MM.1S (cell line): Measurements from ENCODE around the gene SLCO4A1.

ENCODE experiments used
- DNase-seq: peaks from one replicate; pipeline ENCODE4 v3.0.0-alpha.2; 2015
- H2AFZ ChIP-seq: fragments of 300-600 bp; sonication (generic); 2 replicates; pipeline ENCODE4 v1.6.0; 2016; ENCODE audit warnings: antibody characterized with exemption, low read length
- H3F3A ChIP-seq: fragments of 300-600 bp; sonication (generic); 2 replicates; pipeline ENCODE4 v1.6.1; 2016; ENCODE audit warnings: mild to moderate bottlenecking, antibody characterized with exemption, low read length, moderate library complexity, mixed read lengths; ENCODE audit not compliant: insufficient read depth
- H3K27ac ChIP-seq: fragments of 300-600 bp; sonication (generic); 2 replicates; pipeline ENCODE4 v1.5.1; 2016; ENCODE audit warnings: mild to moderate bottlenecking, low read length
- H3K27me3 ChIP-seq: fragments of 300-600 bp; sonication (generic); replicated peaks from 2 replicates; pipeline ENCODE4 v1.6.0; 2016; ENCODE audit warnings: low read length; ENCODE audit not compliant: insufficient read depth
- H3K36me3 ChIP-seq: fragments of 300-600 bp; sonication (generic); replicated peaks from 2 replicates; pipeline ENCODE4 v1.6.1; 2016; ENCODE audit warnings: mild to moderate bottlenecking, low read length, mixed read lengths; ENCODE audit not compliant: insufficient read depth
- H3K4me1 ChIP-seq: fragments of 300-600 bp; sonication (generic); 2 replicates; pipeline ENCODE4 v1.6.1; 2016; ENCODE audit warnings: low read length, mixed read lengths
- H3K4me2 ChIP-seq: fragments of 300-600 bp; sonication (generic); 2 replicates; pipeline ENCODE4 v1.6.0; 2016; ENCODE audit warnings: low read depth, low read length
- H3K4me3 ChIP-seq: fragments of 300-600 bp; sonication (generic); 2 replicates; pipeline ENCODE4 v1.5.1; 2016; ENCODE audit warnings: low read length, mixed read lengths
- H3K79me2 ChIP-seq: fragments of 300-600 bp; sonication (generic); 2 replicates; pipeline ENCODE4 v1.6.1; 2016; ENCODE audit warnings: mixed run types, low read length, mixed read lengths
- H3K9ac ChIP-seq: fragments of 300-600 bp; sonication (generic); 2 replicates; pipeline ENCODE4 v1.6.1; 2016; ENCODE audit warnings: low read length, mixed read lengths
- H3K9me2 ChIP-seq: fragments of 300-600 bp; sonication (generic); replicated peaks from 2 replicates; pipeline ENCODE4 v1.6.1; 2016; ENCODE audit warnings: mild to moderate bottlenecking, low read length, mixed read lengths; ENCODE audit not compliant: insufficient read depth
- H3K9me3 ChIP-seq: fragments of 300-600 bp; sonication (generic); replicated peaks from 2 replicates; pipeline ENCODE4 v1.6.1; 2016; ENCODE audit warnings: mild to moderate bottlenecking, low read length, mixed read lengths; ENCODE audit not compliant: insufficient read depth
- H4K20me1 ChIP-seq: fragments of 300-600 bp; sonication (generic); 2 replicates; pipeline ENCODE4 v1.6.1; 2016; ENCODE audit warnings: mild to moderate bottlenecking, low read length, moderate library complexity, mixed read lengths; ENCODE audit not compliant: insufficient read depth
- EZH2 ChIP-seq: fragments of 300-600 bp; sonication (generic); optimal IDR thresholded peaks from 2 replicates; pipeline ENCODE3; 2017; ENCODE audit warnings: low read depth, mild to moderate bottlenecking, antibody characterized with exemption, low read length, mixed read lengths
- EZH2phosphoT487 ChIP-seq: fragments of 300-600 bp; sonication (generic); IDR thresholded peaks from 2 replicates; pipeline ENCODE4 v1.6.1; 2018; ENCODE audit warnings: antibody characterized with exemption, low read length
- TF ChIP-seq, protein P1 (sequence below): fragments of 300-600 bp; sonication (generic); IDR thresholded peaks from 2 replicates; pipeline ENCODE4 v1.5.1; 2016; ENCODE audit warnings: antibody characterized with exemption, low read length, mixed read lengths

SLCO4A1 gene

DNA sequence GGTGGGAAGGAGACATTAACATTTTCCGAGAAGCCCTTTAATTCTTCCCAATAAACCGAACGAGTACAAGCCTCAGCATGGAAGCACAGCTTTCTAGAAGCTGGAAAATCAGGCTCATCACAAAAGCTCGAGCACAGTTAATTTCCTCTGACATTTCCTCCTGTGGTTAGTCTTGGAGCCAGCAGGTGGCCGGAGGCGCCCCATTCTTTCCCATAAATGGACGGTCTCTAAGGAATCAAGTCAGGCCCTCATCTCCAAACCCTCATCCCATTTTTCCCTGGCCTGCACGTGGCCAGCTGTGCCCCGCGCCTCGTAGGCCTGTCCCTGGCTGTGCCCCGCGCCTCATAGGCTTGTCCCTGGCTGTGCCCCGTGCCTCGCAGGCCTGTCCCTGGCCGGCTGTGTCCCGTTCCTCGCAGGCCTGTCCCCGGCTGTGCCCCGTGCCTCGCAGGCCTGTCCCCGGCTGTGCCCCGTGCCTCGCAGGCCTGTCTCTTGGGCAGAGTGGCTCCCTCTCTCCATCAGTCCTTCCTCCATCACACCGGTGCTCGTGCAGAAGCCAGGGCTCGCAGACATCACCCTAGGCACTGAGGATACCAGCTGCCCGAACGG is 46.7 kb downstream of the SLCO4A1 start:
- Histone ChIP-seq H4K20me1 (no peaks in the 10 kb centered on the region), H3F3A (no peaks in the 10 kb centered on the region), H3K27ac (no peak overlapping the region), H3K4me2 (no peak overlapping the region), H3K9me2 (no peaks in the 10 kb centered on the region), H2AFZ (no peak overlapping the region), H3K27me3 (peaks cover 86% of the 10 kb centered on the region), H3K4me1 (no peaks in the 10 kb centered on the region), H3K9me3 (no peaks in the 10 kb centered on the region), H3K4me3 (no peak overlapping the region), H3K36me3 (no peaks in the 10 kb centered on the region), H3K79me2 (no peaks in the 10 kb centered on the region), H3K9ac (no peak overlapping the region)
- DNase-seq: no peak
- TF ChIP-seq EZH2phosphoT487 (no peak), EZH2 (no peak)
- TF ChIP-seq, protein P1, sequence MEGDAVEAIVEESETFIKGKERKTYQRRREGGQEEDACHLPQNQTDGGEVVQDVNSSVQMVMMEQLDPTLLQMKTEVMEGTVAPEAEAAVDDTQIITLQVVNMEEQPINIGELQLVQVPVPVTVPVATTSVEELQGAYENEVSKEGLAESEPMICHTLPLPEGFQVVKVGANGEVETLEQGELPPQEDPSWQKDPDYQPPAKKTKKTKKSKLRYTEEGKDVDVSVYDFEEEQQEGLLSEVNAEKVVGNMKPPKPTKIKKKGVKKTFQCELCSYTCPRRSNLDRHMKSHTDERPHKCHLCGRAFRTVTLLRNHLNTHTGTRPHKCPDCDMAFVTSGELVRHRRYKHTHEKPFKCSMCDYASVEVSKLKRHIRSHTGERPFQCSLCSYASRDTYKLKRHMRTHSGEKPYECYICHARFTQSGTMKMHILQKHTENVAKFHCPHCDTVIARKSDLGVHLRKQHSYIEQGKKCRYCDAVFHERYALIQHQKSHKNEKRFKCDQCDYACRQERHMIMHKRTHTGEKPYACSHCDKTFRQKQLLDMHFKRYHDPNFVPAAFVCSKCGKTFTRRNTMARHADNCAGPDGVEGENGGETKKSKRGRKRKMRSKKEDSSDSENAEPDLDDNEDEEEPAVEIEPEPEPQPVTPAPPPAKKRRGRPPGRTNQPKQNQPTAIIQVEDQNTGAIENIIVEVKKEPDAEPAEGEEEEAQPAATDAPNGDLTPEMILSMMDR: no peak

DNA sequence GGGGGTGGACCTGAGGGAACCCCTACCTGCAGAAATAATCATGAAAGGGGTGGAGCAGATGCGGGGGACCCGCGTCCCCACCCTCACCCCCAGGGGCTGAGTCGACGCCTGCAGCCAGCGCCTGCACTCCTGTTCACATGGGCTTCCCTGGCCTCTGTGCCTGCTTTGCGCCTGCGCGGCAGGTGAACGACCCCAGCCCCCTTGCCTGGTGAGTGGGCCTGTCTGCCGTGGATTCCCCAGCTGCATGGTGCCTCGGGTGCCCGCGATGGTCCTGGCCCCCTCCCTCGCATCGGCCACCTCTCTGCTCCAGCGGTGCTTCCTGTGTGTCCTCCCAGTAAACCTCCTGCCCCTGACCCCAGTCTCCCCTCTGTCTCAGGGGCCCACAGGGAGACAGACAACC is 47.6 kb downstream of the SLCO4A1 start:
- Histone ChIP-seq H3K4me3 (no peak overlapping the region), H3K4me2 (no peak overlapping the region), H3F3A (no peaks in the 10 kb centered on the region), H3K4me1 (no peaks in the 10 kb centered on the region), H3K27me3 (peaks cover 95% of the 10 kb centered on the region), H4K20me1 (no peaks in the 10 kb centered on the region), H3K79me2 (no peaks in the 10 kb centered on the region), H3K9me2 (no peaks in the 10 kb centered on the region), H3K9ac (no peak overlapping the region), H3K27ac (no peak overlapping the region), H3K9me3 (no peaks in the 10 kb centered on the region), H3K36me3 (no peaks in the 10 kb centered on the region), H2AFZ (no peak overlapping the region)
- TF ChIP-seq, protein P1: no peak
- TF ChIP-seq EZH2phosphoT487 (no peak), EZH2 (no peak)
- no peak for DNase-seq

DNA sequence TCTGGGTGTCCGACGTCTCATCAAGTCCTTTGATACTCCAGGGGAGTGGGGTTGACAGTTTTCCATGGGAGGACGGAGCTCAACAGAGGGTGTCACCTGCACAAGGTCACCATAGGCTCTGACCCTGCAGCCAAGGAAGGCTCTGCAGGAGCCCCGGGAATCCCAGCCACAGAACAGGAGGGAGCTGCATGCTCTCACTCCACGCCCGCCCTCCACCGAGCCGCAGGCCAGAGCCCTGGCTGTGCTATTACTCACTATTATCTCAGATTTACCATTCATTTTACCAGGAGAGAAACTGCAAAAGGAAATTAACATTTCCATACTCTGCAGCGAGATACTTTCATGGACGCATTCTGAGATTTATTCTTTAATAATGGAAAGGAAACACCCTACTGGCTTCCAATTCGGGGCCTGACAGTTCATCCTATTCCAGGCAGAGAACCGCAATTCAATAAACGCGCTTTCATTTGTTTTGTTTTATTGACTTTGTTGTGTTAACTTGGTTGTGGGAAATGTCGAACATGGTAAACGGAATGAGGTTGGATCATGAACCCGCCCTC is 48.0 kb downstream of the SLCO4A1 start:
- DNase-seq: no peak
- Histone ChIP-seq H3K36me3 (no peaks in the 10 kb centered on the region), H3K9me2 (no peaks in the 10 kb centered on the region), H3K9ac (no peak overlapping the region), H3K27ac (no peak overlapping the region), H3K4me1 (no peaks in the 10 kb centered on the region), H3K27me3 (peaks cover 98% of the 10 kb centered on the region), H3F3A (no peaks in the 10 kb centered on the region), H3K9me3 (no peaks in the 10 kb centered on the region), H4K20me1 (no peaks in the 10 kb centered on the region), H3K4me2 (no peak overlapping the region), H3K4me3 (no peak overlapping the region), H3K79me2 (no peaks in the 10 kb centered on the region), H2AFZ (no peak overlapping the region)
- no peak for TF ChIP-seq EZH2phosphoT487
- no peak for TF ChIP-seq EZH2
- TF ChIP-seq, protein P1: no peak
